GM23338 (cell line): ENCODE results near the gene MBLAC1.

Source experiments
- CREB1 ChIP-seq: fragments of 250-450 bp; sonication (Bioruptor Pico); IDR thresholded peaks from 2 replicates; pipeline ENCODE4 v1.5.0; 2020; ENCODE audit warnings: low read depth, mild to moderate bottlenecking, moderate library complexity
- CTCF ChIP-seq, 2 experiments: fragments of 200-600 bp in 1 of 2; sonication (generic) in 1 of 2; conservative IDR thresholded peaks; 2 replicates each; pipeline versions ENCODE4 v1.5.1 to v1.6.1; 2016 to 2017; ENCODE audit warnings: antibody characterized with exemption in 2 of 2, low read depth in 2 of 2, mild to moderate bottlenecking in 2 of 2, moderate library complexity in 1 of 2
- ETS1 ChIP-seq: IDR thresholded peaks from 2 replicates; pipeline ENCODE4 v1.6.1; 2016; ENCODE audit warnings: antibody characterized with exemption
- EZH2 ChIP-seq: fragments of 200-600 bp; sonication (generic); IDR thresholded peaks from one replicate; pipeline ENCODE4 v1.8.0; 2017; ENCODE audit warnings: antibody characterized with exemption, mild to moderate bottlenecking, low read depth; ENCODE audit not compliant: unreplicated experiment
- EZH2phosphoT487 ChIP-seq: fragments of 200-600 bp; sonication (generic); IDR thresholded peaks from one replicate; pipeline ENCODE4 v1.8.1; 2018; ENCODE audit warnings: antibody characterized with exemption; ENCODE audit not compliant: unreplicated experiment
- JUNB ChIP-seq: IDR thresholded peaks from one replicate; pipeline ENCODE4 v1.6.1; 2016; ENCODE audit warnings: antibody characterized with exemption; ENCODE audit not compliant: unreplicated experiment
- POLR2AphosphoS5 ChIP-seq: IDR thresholded peaks from 2 replicates; pipeline ENCODE4 v1.6.1; 2016; ENCODE audit warnings: antibody characterized with exemption, low read depth
- REST ChIP-seq: IDR thresholded peaks from one replicate; pipeline ENCODE4 v1.6.1; 2018; ENCODE audit warnings: antibody characterized with exemption; ENCODE audit not compliant: unreplicated experiment
- ZNF114 ChIP-seq: fragments of 250-450 bp; sonication (Bioruptor Pico); IDR thresholded peaks from 2 replicates; pipeline ENCODE4 v1.5.0; 2020; ENCODE audit warnings: mild to moderate bottlenecking, moderate library complexity
- ZNF331 ChIP-seq: fragments of 250-450 bp; sonication (Bioruptor Pico); IDR thresholded peaks from 2 replicates; pipeline ENCODE4 v1.5.0; 2020; ENCODE audit warnings: low read depth, mild to moderate bottlenecking, moderate library complexity
- ZNF462 ChIP-seq: fragments of 250-450 bp; sonication (Bioruptor Pico); IDR thresholded peaks from 2 replicates; pipeline ENCODE4 v1.5.0; 2020; ENCODE audit warnings: mild to moderate bottlenecking, moderate library complexity

GRCh38 chr7:100167912-100168323, 41.2 kb downstream of the MBLAC1 start:
- TF ChIP-seq CREB1 (CRISPR knock-in tag) (no peak), CTCF (conservative IDR thresholded peaks at IDR 0.05; ENCODE audit: low read depth in 2 of 2) (no peak), EZH2 (no peak), POLR2AphosphoS5 (no peak), EZH2phosphoT487 (no peak), JUNB (no peak), ETS1 (no peak), ZNF462 (CRISPR knock-in tag) (no peak), ZNF114 (CRISPR knock-in tag) (no peak), REST (no peak), ZNF331 (CRISPR knock-in tag) (no peak)
